ENCODE data around the gene CACNB4. TPM values are rescaled to one million over a fixed set of nuclear protein-coding genes. Genes with fewer than 3 reads are reported as not detected.

CACNB4 gene
- total RNA-seq, 3 donors from 2014 or later: 1.6 to 17.7 (median 11.5) TPM

DNA sequence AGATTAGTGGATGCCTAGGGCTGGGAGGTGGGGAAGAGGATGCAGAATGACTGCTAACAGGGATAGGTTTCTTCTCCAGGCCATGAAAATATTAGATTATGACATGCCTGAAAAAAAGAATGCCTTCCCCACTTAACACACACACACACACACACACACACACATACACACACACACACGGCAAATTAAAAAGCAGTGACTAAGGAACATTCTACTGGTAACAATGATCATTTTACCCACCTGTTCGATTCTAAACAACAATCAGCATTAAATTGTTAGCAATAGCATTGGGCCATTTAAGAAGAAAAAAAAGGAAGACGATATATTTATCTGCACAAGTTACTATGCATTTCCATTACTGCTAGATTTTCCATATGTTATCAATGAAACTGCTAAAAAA is 10.8 kb downstream of the CACNB4 start:
- no peak for TF ChIP-seq POLR2A (IDR thresholded peaks at IDR 0.05)
- TF ChIP-seq, protein P1, sequence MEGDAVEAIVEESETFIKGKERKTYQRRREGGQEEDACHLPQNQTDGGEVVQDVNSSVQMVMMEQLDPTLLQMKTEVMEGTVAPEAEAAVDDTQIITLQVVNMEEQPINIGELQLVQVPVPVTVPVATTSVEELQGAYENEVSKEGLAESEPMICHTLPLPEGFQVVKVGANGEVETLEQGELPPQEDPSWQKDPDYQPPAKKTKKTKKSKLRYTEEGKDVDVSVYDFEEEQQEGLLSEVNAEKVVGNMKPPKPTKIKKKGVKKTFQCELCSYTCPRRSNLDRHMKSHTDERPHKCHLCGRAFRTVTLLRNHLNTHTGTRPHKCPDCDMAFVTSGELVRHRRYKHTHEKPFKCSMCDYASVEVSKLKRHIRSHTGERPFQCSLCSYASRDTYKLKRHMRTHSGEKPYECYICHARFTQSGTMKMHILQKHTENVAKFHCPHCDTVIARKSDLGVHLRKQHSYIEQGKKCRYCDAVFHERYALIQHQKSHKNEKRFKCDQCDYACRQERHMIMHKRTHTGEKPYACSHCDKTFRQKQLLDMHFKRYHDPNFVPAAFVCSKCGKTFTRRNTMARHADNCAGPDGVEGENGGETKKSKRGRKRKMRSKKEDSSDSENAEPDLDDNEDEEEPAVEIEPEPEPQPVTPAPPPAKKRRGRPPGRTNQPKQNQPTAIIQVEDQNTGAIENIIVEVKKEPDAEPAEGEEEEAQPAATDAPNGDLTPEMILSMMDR (IDR thresholded peaks at IDR 0.05): no peak
- TF ChIP-seq POLR2AphosphoS5 (IDR thresholded peaks at IDR 0.05): no peak
- no peak overlapping the region for H3K4me3 ChIP-seq
- intact Hi-C loops (cut with DNase I; ENCODE audit: low total_unique reads): no loop called here
- no peaks in the 10 kb centered on the region for H3K27me3 ChIP-seq
- no peaks in the 10 kb centered on the region for H3K4me1 ChIP-seq
- H3K36me3 ChIP-seq: no peaks in the 10 kb centered on the region
- no peaks in the 10 kb centered on the region for H3K9me3 ChIP-seq
- no peak overlapping the region for H3K27ac ChIP-seq
- DNase-seq (ENCODE audit: low spot score in 2 of 2): no peak

DNA sequence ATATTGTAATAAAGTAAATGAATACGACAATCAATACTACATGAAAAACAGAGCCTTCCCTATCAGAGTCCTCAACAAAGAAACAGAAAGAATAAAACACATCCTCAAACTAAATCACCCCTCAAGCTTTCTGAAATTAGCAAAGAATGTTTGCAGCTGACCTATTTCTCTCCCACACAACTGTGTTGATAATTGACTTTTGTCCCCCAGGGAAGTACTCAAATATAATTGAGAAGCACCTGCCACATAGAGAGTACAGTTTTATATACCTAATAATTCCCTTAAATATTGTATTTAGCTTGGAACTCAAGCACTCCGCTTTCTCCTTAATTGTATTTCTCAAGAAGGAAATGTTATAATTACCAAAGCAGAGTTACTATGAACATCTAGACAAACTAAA is 12.6 kb downstream of the CACNB4 start:
- intact Hi-C loops (cut with DNase I; ENCODE audit: low total_unique reads): no loop called here
- no peak for DNase-seq (ENCODE audit: low spot score in 2 of 2)

DNA sequence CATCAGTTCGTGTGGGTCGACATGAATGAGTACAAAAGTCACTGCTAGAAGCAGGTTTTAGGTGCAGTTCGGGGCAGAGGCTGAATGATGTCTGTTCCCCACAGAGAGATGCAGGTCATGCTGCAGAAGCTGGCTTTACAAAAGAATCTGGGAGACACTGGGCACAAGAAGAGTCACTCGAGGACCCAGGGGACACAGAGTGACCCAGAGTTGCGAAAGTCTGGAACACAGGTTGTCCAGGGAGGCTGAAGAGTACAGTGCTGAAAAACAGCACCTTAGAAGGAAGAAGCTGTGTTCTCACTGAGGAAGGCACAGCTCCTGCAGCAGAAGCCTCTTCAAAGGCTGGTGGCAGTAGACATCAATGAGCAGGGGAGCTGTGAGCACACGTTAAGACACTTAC is 14.8 kb downstream of the CACNB4 start:
- Histone ChIP-seq H3K27ac (no peak overlapping the region), H3K9me3 (no peaks in the 10 kb centered on the region), H3K4me3 (no peak overlapping the region), H3K27me3 (no peaks in the 10 kb centered on the region), H3K36me3 (no peaks in the 10 kb centered on the region), H3K4me1 (no peaks in the 10 kb centered on the region)
- no peak for TF ChIP-seq POLR2AphosphoS5 (IDR thresholded peaks at IDR 0.05)
- TF ChIP-seq POLR2A (IDR thresholded peaks at IDR 0.05): no peak
- TF ChIP-seq, protein P1 (IDR thresholded peaks at IDR 0.05): no peak
- no peak for DNase-seq (ENCODE audit: low spot score in 2 of 2)
- intact Hi-C loops (cut with DNase I; ENCODE audit: low total_unique reads): no loop called here

More for the DNA sequence above, 12.6 kb downstream of the CACNB4 start:
- Histone ChIP-seq H3K36me3 (no peaks in the 10 kb centered on the region), H3K4me1 (no peaks in the 10 kb centered on the region), H3K4me3 (no peak overlapping the region), H3K27me3 (no peaks in the 10 kb centered on the region), H3K9me3 (no peaks in the 10 kb centered on the region), H3K27ac (no peak overlapping the region)
- TF ChIP-seq POLR2AphosphoS5 (IDR thresholded peaks at IDR 0.05) (no peak), POLR2A (IDR thresholded peaks at IDR 0.05) (no peak)
- TF ChIP-seq, protein P1 (IDR thresholded peaks at IDR 0.05): no peak

DNA sequence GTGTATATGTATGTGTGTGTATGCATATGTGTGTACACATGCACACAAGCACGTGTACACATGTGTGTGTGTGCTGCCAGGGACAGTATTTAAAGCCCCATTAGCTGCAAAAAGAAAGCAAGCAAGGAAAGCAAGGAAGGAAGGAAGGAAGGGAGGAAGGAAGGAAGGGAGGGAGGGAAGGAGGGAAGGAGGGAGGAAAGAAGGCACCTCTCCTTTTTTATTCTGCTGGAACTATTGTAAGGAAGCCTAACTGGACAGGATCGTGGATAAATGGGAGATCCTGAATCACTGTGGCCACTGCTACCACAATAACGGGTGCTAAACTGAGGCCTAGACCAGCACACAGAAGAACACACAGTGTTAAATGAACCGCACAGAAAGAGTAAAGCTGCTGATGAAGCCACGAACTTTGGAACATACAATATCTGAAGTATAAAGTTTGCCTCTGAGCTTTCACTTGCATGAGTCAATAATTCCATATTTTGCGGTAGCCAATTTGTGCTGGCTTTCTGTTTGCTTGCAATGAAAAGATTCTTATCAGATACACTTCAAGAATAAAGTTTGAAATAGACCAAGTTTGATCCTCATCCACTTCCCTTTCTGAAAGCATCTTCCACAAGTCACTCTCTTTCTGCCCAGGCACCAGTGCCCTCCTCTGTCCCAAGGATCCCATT is 15.5 kb downstream of the CACNB4 start:
- no peak for DNase-seq (ENCODE audit: low spot score in 2 of 2)
- H3K9me3 ChIP-seq: no peaks in the 10 kb centered on the region
- no peaks in the 10 kb centered on the region for H3K4me1 ChIP-seq
- intact Hi-C loops (cut with DNase I; ENCODE audit: low total_unique reads): no loop called here
- TF ChIP-seq, protein P1 (IDR thresholded peaks at IDR 0.05): no peak
- TF ChIP-seq POLR2AphosphoS5 (IDR thresholded peaks at IDR 0.05) (no peak), POLR2A (IDR thresholded peaks at IDR 0.05) (no peak)
- no peaks in the 10 kb centered on the region for H3K27me3 ChIP-seq
- no peak overlapping the region for H3K4me3 ChIP-seq
- no peak overlapping the region for H3K27ac ChIP-seq
- H3K36me3 ChIP-seq: no peaks in the 10 kb centered on the region

DNA sequence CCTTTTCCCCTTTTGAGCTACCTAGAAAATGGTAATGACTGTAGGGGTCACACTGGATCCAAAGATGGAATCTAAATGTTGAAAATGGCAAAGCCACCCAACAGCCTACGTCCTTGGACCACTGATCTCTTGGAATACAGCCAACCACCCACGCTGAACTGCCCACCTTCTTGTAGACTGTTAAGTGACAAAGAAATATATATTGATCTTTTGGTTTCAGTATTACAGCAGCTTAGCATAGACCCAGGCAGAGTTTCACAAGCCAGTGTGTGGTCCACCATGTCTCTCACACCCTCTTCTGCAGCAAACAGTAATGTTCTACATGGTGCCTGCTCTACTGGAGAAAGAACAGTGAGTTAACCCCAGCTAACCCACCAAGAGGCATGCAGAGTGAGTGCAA is 20.2 kb downstream of the CACNB4 start:
- intact Hi-C loops (cut with DNase I; ENCODE audit: low total_unique reads): no loop called here
- TF ChIP-seq POLR2A (IDR thresholded peaks at IDR 0.05) (no peak), POLR2AphosphoS5 (IDR thresholded peaks at IDR 0.05) (no peak)
- TF ChIP-seq, protein P1 (IDR thresholded peaks at IDR 0.05): no peak

More for the DNA sequence above, 20.2 kb downstream of the CACNB4 start:
- no peak overlapping the region for H3K27ac ChIP-seq
- DNase-seq (ENCODE audit: low spot score in 2 of 2): no peak
- H3K36me3 ChIP-seq: no peaks in the 10 kb centered on the region
- H3K4me3 ChIP-seq: no peak overlapping the region
- H3K4me1 ChIP-seq: no peaks in the 10 kb centered on the region
- H3K27me3 ChIP-seq: no peaks in the 10 kb centered on the region
- H3K9me3 ChIP-seq: no peaks in the 10 kb centered on the region

All from breast epithelium (tissue), 4 donors.